H1 (cell line): ENCODE results near the gene ZDHHC8. TPM values are rescaled to one million over a fixed set of nuclear protein-coding genes. Genes with fewer than 3 reads are reported as not detected.

Experiments
- CTCF ChIA-PET: fragments of 300-600 bp; sonication (Branson Sonifier 250); formaldehyde crosslinking; loops from one replicate; lab custom pipeline; 2021; ENCODE audit not compliant: partially characterized antibody; lab: Charles Lee
- POLR2A ChIA-PET: fragments of 300-600 bp; sonication (Branson Sonifier 250); formaldehyde crosslinking; loops from one replicate; lab custom pipeline; 2021; ENCODE audit warnings: inconsistent platforms; ENCODE audit not compliant: partially characterized antibody; lab: Charles Lee
- DNase-seq, 2 experiments: peaks; one replicate each; pipeline versions ENCODE4 v3.0.0 to v3.0.0-alpha.2; 2010 to 2022; ENCODE audit warnings: low spot score in 2 of 2, low read depth in 1 of 2, mixed read lengths in 1 of 2
- FAIRE-seq: peaks from 2 replicates; lab custom pipeline; 2011; peaks lifted over from hg19 to GRCh38; lab: Jason Lieb, UNC
- H2AFZ ChIP-seq: 2 replicates; pipeline ENCODE4 v1.8.1; 2012; ENCODE audit warnings: low read length, inconsistent platforms
- H2AK5ac ChIP-seq: 2 replicates; pipeline ENCODE4 v1.6.1; 2013; ENCODE audit warnings: low read depth, low read length
- H2BK120ac ChIP-seq: replicated peaks from 2 replicates; pipeline ENCODE3; 2013; ENCODE audit warnings: low read depth, low read length, inconsistent platforms
- H2BK12ac ChIP-seq: 2 replicates; pipeline ENCODE4 v1.6.1; 2013; ENCODE audit warnings: low read depth, low read length
- H2BK15ac ChIP-seq: 2 replicates; pipeline ENCODE4 v1.6.1; 2013; ENCODE audit warnings: low read length
- H2BK20ac ChIP-seq: 2 replicates; pipeline ENCODE4 v1.6.1; 2013; ENCODE audit warnings: low read length
- H2BK5ac ChIP-seq: 2 replicates; pipeline ENCODE4 v1.6.1; 2013; ENCODE audit warnings: low read depth, low read length
- H3K14ac ChIP-seq: 2 replicates; pipeline ENCODE4 v1.6.1; 2013; ENCODE audit warnings: inconsistent platforms; ENCODE audit not compliant: insufficient read length
- H3K18ac ChIP-seq: 2 replicates; pipeline ENCODE4 v1.6.1; 2013; ENCODE audit warnings: low read length; ENCODE audit errors: extremely low read depth
- H3K23ac ChIP-seq: 2 replicates; pipeline ENCODE4 v1.6.1; 2013; ENCODE audit warnings: inconsistent platforms; ENCODE audit not compliant: insufficient read length
- H3K23me2 ChIP-seq: 2 replicates; pipeline ENCODE4 v1.6.1; 2013; ENCODE audit warnings: low read depth, low read length
- H3K27ac ChIP-seq: 2 replicates; pipeline ENCODE4 v1.6.1; 2011; ENCODE audit warnings: low read depth, low read length, inconsistent platforms
- H3K27me3 ChIP-seq, 4 experiments: replicated peaks in 1 of 4; 1 replicate in 1 of 4; 2 replicates in 3 of 4; pipeline versions ENCODE4 v1.6.1 to v1.8.1; 2011 to 2013; ENCODE audit warnings: low read length in 3 of 4, mild to moderate bottlenecking in 3 of 4, inconsistent platforms in 2 of 4, mixed read lengths in 2 of 4, moderate library complexity in 1 of 4; ENCODE audit not compliant: control insufficient read depth in 3 of 4, insufficient read depth in 3 of 4; ENCODE audit errors: extremely low read depth in 1 of 4
- H3K36me3 ChIP-seq, 4 experiments: 2 replicates each; pipeline versions ENCODE4 v1.6.1 to v1.8.1; 2011 to 2013; ENCODE audit warnings: mild to moderate bottlenecking in 4 of 4, low read length in 3 of 4, moderate library complexity in 2 of 4, control low read depth in 1 of 4, inconsistent platforms in 1 of 4; ENCODE audit not compliant: insufficient read depth in 4 of 4, control insufficient read depth in 2 of 4
- H3K4ac ChIP-seq: replicated peaks from 2 replicates; pipeline ENCODE3; 2013; ENCODE audit warnings: low read length, low read depth, mixed read lengths, inconsistent platforms; ENCODE audit not compliant: insufficient read length
- H3K4me1 ChIP-seq, 4 experiments: replicated peaks in 1 of 4; 1 replicate in 1 of 4; 2 replicates in 3 of 4; pipeline versions ENCODE4 v1.6.1 to v1.8.1; 2011 to 2013; ENCODE audit warnings: low read length in 3 of 4, inconsistent platforms in 2 of 4, mixed read lengths in 1 of 4; ENCODE audit not compliant: insufficient read depth in 4 of 4, control insufficient read depth in 3 of 4
- H3K4me2 ChIP-seq, 2 experiments: 2 replicates each; pipeline versions ENCODE4 v1.6.1 to v1.8.1; 2011 to 2013; ENCODE audit warnings: low read depth in 2 of 2, low read length in 2 of 2, control low read depth in 1 of 2, inconsistent platforms in 1 of 2, mild to moderate bottlenecking in 1 of 2; ENCODE audit not compliant: insufficient read depth in 1 of 2
- H3K4me3 ChIP-seq, 4 experiments: fragments of 200-600, 300-600 bp in 1 of 4; sonication (generic), shearing (Covaris generic), sonication (Bioruptor Twin) in 1 of 4; 2 replicates each; pipeline versions ENCODE4 v1.5.1 to v1.8.1; 2011 to 2016; ENCODE audit warnings: low read length in 4 of 4, low read depth in 3 of 4, control low read depth in 2 of 4, inconsistent platforms in 2 of 4, mild to moderate bottlenecking in 2 of 4, mixed read lengths in 1 of 4, moderate library complexity in 1 of 4; ENCODE audit not compliant: insufficient read depth in 2 of 4; ENCODE audit errors: extremely low read depth in 1 of 4
- H3K56ac ChIP-seq: replicated peaks from 2 replicates; pipeline ENCODE3; 2013; ENCODE audit warnings: low read depth, mild to moderate bottlenecking, mixed read lengths, low read length, inconsistent platforms; ENCODE audit not compliant: insufficient read length
- H3K79me1 ChIP-seq: 2 replicates; pipeline ENCODE4 v1.6.1; 2013; ENCODE audit warnings: low read depth, low read length, control low read depth
- H3K79me2 ChIP-seq, 2 experiments: 2 replicates each; pipeline versions ENCODE4 v1.6.1 to v1.8.1; 2012 to 2013; ENCODE audit warnings: low read length in 2 of 2, mild to moderate bottlenecking in 2 of 2, inconsistent platforms in 1 of 2; ENCODE audit not compliant: insufficient read depth in 2 of 2, control insufficient read depth in 1 of 2
- H3K9ac ChIP-seq, 4 experiments: replicated peaks in 1 of 4; 1 replicate in 1 of 4; 2 replicates in 3 of 4; pipeline versions ENCODE4 v1.6.1 to v1.8.1; 2011 to 2013; ENCODE audit warnings: low read depth in 3 of 4, low read length in 3 of 4, control low read depth in 2 of 4, mild to moderate bottlenecking in 2 of 4, moderate library complexity in 2 of 4, inconsistent platforms in 1 of 4; ENCODE audit errors: extremely low read depth in 1 of 4
- H3K9me3 ChIP-seq, 2 experiments: 2 replicates each; pipeline versions ENCODE4 v1.6.1 to v1.8.1; 2012 to 2013; ENCODE audit warnings: mild to moderate bottlenecking in 2 of 2, moderate library complexity in 2 of 2, control low read depth in 1 of 2, inconsistent platforms in 1 of 2, low read depth in 1 of 2, low read length in 1 of 2, mixed read lengths in 1 of 2; ENCODE audit not compliant: insufficient read depth in 2 of 2
- H4K20me1 ChIP-seq, 2 experiments: replicated peaks in 1 of 2; 2 replicates each; pipeline versions ENCODE3 to v1.8.1; 2011 to 2013; ENCODE audit warnings: inconsistent platforms in 2 of 2, low read length in 2 of 2, mild to moderate bottlenecking in 1 of 2; ENCODE audit not compliant: insufficient read depth in 2 of 2, control insufficient read depth in 1 of 2
- H4K5ac ChIP-seq: 2 replicates; pipeline ENCODE4 v1.6.1; 2013; ENCODE audit warnings: low read length, low read depth, mixed read lengths, inconsistent platforms; ENCODE audit not compliant: insufficient read length
- H4K8ac ChIP-seq: 2 replicates; pipeline ENCODE4 v1.8.0; 2013; ENCODE audit warnings: mild to moderate bottlenecking, moderate library complexity, low read length, inconsistent platforms; ENCODE audit not compliant: insufficient read depth; ENCODE audit errors: extremely low read depth
- H4K91ac ChIP-seq: replicated peaks from 2 replicates; pipeline ENCODE3; 2013; ENCODE audit warnings: low read length, mixed read lengths, inconsistent platforms; ENCODE audit not compliant: insufficient read length
- CBX5 ChIP-seq: fragments of 300-800, 300-1000 bp; sonication (generic); IDR thresholded peaks from 2 replicates; pipeline ENCODE4 v1.7.1; 2016; ENCODE audit warnings: antibody characterized with exemption, low read length, low read depth
- CHD2 ChIP-seq: IDR thresholded peaks from 2 replicates; pipeline ENCODE4 v1.6.1; 2012; ENCODE audit warnings: low read length, improper control_type of control experiment
- SIX5 ChIP-seq: IDR thresholded peaks from 2 replicates; pipeline ENCODE4 v1.6.1; 2011; ENCODE audit warnings: mild to moderate bottlenecking, low read depth, low read length
- WGBS, 2 experiments: shearing (Covaris generic) in 1 of 2; methylation state at CpG; one replicate each; pipeline versions ENCODE4 v1.1.6 to v1.1.7; 2013 to 2015; ENCODE audit warnings: low lambda C conversion rate in 2 of 2, mixed read lengths in 2 of 2, inconsistent platforms in 1 of 2, low coverage in 1 of 2, missing lambda C conversion rate in 1 of 2; ENCODE audit not compliant: insufficient replicate concordance in 2 of 2, insufficient coverage in 1 of 2, insufficient read length in 1 of 2; ENCODE audit errors: extremely low coverage in 1 of 2, missing lambda C conversion rate in 1 of 2; 5-methylcytosine and 5-hydroxymethylcytosine counted together
- polyA plus RNA-seq, 7 experiments: library from polyadenylated mRNA; depleted of rRNA in 3 of 7; stranded (reverse) in 5 of 7; unstranded in 2 of 7; fragments of >200 nt in 5 of 7; fragments of 200-250 nt in 2 of 7; gene quantifications; 1 replicate in 5 of 7; 2 replicates in 1 of 7; 4 replicates in 1 of 7; pipeline versions ENCODE4 v1.2.1 to v1.2.3, GENCODE V29; 2011 to 2013; ENCODE audit warnings: missing spikeins in 2 of 7, mixed read lengths in 2 of 7
- total RNA-seq: library from RNA; stranded (reverse); fragmentation: NEBNext Ultra II Directional; extraction: Animal tissue kit (Norgen Biotek cat#: 25700); gene quantifications from 2 replicates; pipeline ENCODE4 v1.2.1, GENCODE V29; 2021

ZDHHC8 gene
- total and polyA plus RNA-seq, 2 of the 8 experiments (the other 6 are each of a cell fraction or from before 2014, with no cell fraction given), result 18.6 to 65.6 TPM

DNA sequence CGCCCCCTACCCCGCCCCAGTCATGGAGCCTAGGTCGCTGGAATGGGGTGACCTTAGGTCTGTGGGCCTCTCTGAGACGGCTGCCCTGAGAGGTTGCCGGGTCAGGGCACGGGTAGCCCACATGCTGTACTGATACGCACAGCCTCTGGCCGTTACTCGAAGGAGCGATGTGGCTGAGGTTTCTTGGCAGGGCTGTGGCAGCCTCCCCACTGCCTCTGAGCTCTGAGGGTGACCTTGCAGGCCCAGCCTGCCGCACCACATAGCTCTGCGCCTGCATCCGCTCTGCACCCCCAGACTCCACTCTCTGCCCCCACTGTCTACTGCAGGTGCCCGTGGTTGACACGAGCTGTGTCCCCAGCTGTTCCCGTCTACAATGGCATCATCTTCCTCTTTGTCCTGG, 7.3 kb downstream of the ZDHHC8 start:
- 90% methylated on average over 16 of the region's 16 CpGs; no CpG with 5 or more reads in 1 of the 2 experiments for WGBS, 2 experiments
- Histone ChIP-seq H3K4me3 (no peak overlapping the region), H3K9ac (no peak overlapping the region), H2BK15ac (no peak overlapping the region), H3K79me1 (peaks cover 21% of the 10 kb centered on the region), H2BK5ac (no peak overlapping the region), H2BK20ac (no peak overlapping the region), H3K27ac (no peak overlapping the region), H4K5ac (no peak overlapping the region), H3K4me2 (no peak overlapping the region), H3K56ac (no peak overlapping the region), H2BK12ac (no peak overlapping the region), H3K18ac (no peak overlapping the region), H3K23me2 (no peaks in the 10 kb centered on the region), H2AK5ac (no peak overlapping the region), H3K4ac (no peak overlapping the region), H3K36me3 (peaks cover 0 to 6% (median 2%) of the 10 kb centered on the region in 4 experiments; a peak in 1 of 8 replicates), H3K27me3 (no peaks in the 10 kb centered on the region), H4K20me1 (peaks cover 15 to 33% of the 10 kb centered on the region in 2 experiments), H4K8ac (no peak overlapping the region), H2AFZ (no peak overlapping the region), H4K91ac (no peak overlapping the region), H3K4me1 (no peaks in the 10 kb centered on the region), H3K79me2 (peaks cover 0 to 15% of the 10 kb centered on the region in 2 experiments; a peak in 3 of 4 replicates), H2BK120ac (no peak overlapping the region), H3K23ac (no peak overlapping the region), H3K9me3 (no peaks in the 10 kb centered on the region), H3K14ac (no peak overlapping the region)
- ChIA-PET POLR2A (interaction anchor here (0.7 to 10.1 kb wide), 3 partner anchors 12 to 53 kb away, joined by 3 to 104 read pairs (median 40); partner anchors contain the start of gene TRMT2A), CTCF (interaction anchor here (1.0 to 2.5 kb wide), 5 partner anchors 9 to 177 kb away, joined by 3 to 13 read pairs (median 4); no protein-coding TSS in a partner anchor)
- DNase-seq, result no peak
- no peak for FAIRE-seq
- no peak for TF ChIP-seq SIX5
- TF ChIP-seq CBX5, result no peak
- no peak for TF ChIP-seq CHD2
